ENCODE data around the gene COPS9.

DNA sequence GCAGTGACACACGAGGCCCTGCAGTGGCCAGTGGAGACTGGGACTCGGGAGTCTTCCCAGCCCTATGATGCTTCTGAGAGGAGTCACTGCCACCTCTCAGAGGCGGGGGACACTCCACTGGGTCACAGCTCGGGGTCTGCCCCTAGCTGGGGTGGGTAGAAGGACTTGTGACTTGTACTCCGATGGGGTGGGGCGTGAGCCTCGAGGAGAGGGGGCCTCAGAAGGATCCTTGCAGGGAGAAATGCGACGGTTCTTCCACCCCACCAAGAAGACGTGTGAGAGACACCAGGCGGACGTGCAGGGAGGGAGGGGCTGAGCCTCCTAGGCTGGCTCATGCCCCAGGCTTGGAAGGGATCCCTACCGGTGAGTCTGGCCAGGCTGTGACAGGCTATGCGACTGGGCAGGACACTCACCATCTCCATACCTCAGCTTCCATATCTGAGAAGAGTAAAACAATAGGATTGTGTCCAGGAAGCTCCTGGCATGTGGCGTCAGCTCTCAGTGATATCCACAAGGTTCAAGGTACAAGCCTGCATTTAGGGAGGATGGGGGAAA lies 15.4 kb upstream of the COPS9 start:
- TF ChIP-seq, protein P1, sequence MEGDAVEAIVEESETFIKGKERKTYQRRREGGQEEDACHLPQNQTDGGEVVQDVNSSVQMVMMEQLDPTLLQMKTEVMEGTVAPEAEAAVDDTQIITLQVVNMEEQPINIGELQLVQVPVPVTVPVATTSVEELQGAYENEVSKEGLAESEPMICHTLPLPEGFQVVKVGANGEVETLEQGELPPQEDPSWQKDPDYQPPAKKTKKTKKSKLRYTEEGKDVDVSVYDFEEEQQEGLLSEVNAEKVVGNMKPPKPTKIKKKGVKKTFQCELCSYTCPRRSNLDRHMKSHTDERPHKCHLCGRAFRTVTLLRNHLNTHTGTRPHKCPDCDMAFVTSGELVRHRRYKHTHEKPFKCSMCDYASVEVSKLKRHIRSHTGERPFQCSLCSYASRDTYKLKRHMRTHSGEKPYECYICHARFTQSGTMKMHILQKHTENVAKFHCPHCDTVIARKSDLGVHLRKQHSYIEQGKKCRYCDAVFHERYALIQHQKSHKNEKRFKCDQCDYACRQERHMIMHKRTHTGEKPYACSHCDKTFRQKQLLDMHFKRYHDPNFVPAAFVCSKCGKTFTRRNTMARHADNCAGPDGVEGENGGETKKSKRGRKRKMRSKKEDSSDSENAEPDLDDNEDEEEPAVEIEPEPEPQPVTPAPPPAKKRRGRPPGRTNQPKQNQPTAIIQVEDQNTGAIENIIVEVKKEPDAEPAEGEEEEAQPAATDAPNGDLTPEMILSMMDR (optimal IDR thresholded peaks at IDR 0.05 in 1 of 3, IDR thresholded peaks at IDR 0.05 in 1 of 3, conservative IDR thresholded peaks at IDR 0.05 in 1 of 3; ENCODE audit: extremely low read depth in 1 of 3, insufficient read depth in 2 of 3, low read length in 3 of 3) = no peak
- TF ChIP-seq EZH2 (IDR thresholded peaks at IDR 0.05; ENCODE audit: low read length) = no peak

All from keratinocyte (primary cell).